ENCODE results near the gene CCDC177. TPM values are rescaled to one million over a fixed set of nuclear protein-coding genes. Genes with fewer than 3 reads are reported as not detected.

The CCDC177 gene
- total and polyA plus RNA-seq, 4 donors: 0.08 TPM; not detected in 3

GRCh38 chr14:69620981-69621380 is 46.3 kb upstream of the CCDC177 start:
- DNase-seq (ENCODE audit: low spot score): no peak
- WGBS: 92% methylated on average over 2 of the region's 2 CpGs
- H3K27ac ChIP-seq (ENCODE audit: low read depth in 1 of 2, low read length in 2 of 2): no peak overlapping the region
- H3K9me3 ChIP-seq (ENCODE audit: control insufficient read depth in 4 of 4, low read length in 3 of 4): no peaks in the 10 kb centered on the region
- TF ChIP-seq, protein P1, sequence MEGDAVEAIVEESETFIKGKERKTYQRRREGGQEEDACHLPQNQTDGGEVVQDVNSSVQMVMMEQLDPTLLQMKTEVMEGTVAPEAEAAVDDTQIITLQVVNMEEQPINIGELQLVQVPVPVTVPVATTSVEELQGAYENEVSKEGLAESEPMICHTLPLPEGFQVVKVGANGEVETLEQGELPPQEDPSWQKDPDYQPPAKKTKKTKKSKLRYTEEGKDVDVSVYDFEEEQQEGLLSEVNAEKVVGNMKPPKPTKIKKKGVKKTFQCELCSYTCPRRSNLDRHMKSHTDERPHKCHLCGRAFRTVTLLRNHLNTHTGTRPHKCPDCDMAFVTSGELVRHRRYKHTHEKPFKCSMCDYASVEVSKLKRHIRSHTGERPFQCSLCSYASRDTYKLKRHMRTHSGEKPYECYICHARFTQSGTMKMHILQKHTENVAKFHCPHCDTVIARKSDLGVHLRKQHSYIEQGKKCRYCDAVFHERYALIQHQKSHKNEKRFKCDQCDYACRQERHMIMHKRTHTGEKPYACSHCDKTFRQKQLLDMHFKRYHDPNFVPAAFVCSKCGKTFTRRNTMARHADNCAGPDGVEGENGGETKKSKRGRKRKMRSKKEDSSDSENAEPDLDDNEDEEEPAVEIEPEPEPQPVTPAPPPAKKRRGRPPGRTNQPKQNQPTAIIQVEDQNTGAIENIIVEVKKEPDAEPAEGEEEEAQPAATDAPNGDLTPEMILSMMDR (IDR thresholded peaks at IDR 0.05; ENCODE audit: low read depth, low read length, missing input control): no peak
- no peak for TF ChIP-seq FOXA2 (IDR thresholded peaks at IDR 0.05)
- no peak for TF ChIP-seq HNF4A (conservative IDR thresholded peaks at IDR 0.05)
- TF ChIP-seq SP1 (IDR thresholded peaks at IDR 0.05): no peak
- TF ChIP-seq, protein P2, sequence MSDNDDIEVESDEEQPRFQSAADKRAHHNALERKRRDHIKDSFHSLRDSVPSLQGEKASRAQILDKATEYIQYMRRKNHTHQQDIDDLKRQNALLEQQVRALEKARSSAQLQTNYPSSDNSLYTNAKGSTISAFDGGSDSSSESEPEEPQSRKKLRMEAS (IDR thresholded peaks at IDR 0.05): no peak
- no peak overlapping the region for H3K4me3 ChIP-seq (ENCODE audit: low read depth in 1 of 3, low read length in 3 of 3)
- no peaks in the 10 kb centered on the region for H3K27me3 ChIP-seq (ENCODE audit: control insufficient read depth in 4 of 4, insufficient read depth in 4 of 4, low read length in 3 of 4)
- no peaks in the 10 kb centered on the region for H3K36me3 ChIP-seq (ENCODE audit: control insufficient read depth in 4 of 4, insufficient read depth in 3 of 4, low read depth in 1 of 4, low read length in 3 of 4)
- peaks cover 8 to 43% (median 28%) of the 10 kb centered on the region in 4 donors for H3K4me1 ChIP-seq (ENCODE audit: control insufficient read depth in 4 of 4, insufficient read depth in 4 of 4, low read length in 3 of 4)
- H3K9ac ChIP-seq (ENCODE audit: low read depth in 1 of 2, low read length in 2 of 2): no peak overlapping the region

DNA sequence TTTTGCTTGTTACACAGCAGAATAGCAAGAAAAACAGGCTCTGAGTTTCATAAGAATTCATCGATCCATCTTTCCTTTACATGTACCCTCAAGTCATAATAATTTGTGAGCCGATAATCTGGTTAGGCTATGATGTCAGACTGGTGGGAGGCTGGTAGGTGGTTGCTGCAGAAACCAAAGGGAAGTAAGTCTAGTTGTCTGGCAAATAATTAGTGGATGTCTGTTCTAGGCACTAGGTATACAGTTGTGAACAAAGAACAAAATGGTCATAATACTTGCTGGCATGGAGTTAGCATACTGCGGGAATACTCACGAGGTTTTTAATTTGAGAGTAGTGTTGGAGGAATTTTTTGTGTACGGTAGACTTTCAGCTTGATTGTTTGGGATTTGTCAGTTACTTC is 45.5 kb upstream of the CCDC177 start:
- 87% methylated on average over 5 of the region's 5 CpGs for WGBS
- no peaks in the 10 kb centered on the region for H3K36me3 ChIP-seq (ENCODE audit: control insufficient read depth in 4 of 4, insufficient read depth in 3 of 4, low read depth in 1 of 4, low read length in 3 of 4)
- no peak overlapping the region for H3K4me3 ChIP-seq (ENCODE audit: low read depth in 1 of 3, low read length in 3 of 3)
- H3K27me3 ChIP-seq (ENCODE audit: control insufficient read depth in 4 of 4, insufficient read depth in 4 of 4, low read length in 3 of 4): no peaks in the 10 kb centered on the region
- H3K27ac ChIP-seq (ENCODE audit: low read depth in 1 of 2, low read length in 2 of 2): no peak overlapping the region
- H3K9ac ChIP-seq (ENCODE audit: low read depth in 1 of 2, low read length in 2 of 2): no peak overlapping the region
- no peak for DNase-seq (ENCODE audit: low spot score)
- no peaks in the 10 kb centered on the region for H3K9me3 ChIP-seq (ENCODE audit: control insufficient read depth in 4 of 4, low read length in 3 of 4)
- TF ChIP-seq TAF1 (conservative IDR thresholded peaks at IDR 0.05): no peak
- TF ChIP-seq, protein P2 (IDR thresholded peaks at IDR 0.05): no peak
- TF ChIP-seq HNF4G (IDR thresholded peaks at IDR 0.05): no peak
- TF ChIP-seq JUND (IDR thresholded peaks at IDR 0.05): no peak
- TF ChIP-seq NR2F2 (IDR thresholded peaks at IDR 0.05): no peak
- TF ChIP-seq GABPA (IDR thresholded peaks at IDR 0.05 in 1 of 2, conservative IDR thresholded peaks at IDR 0.05 in 1 of 2): no peak
- no peak for TF ChIP-seq HNF4A (conservative IDR thresholded peaks at IDR 0.05)
- no peak for TF ChIP-seq REST (IDR thresholded peaks at IDR 0.05)
- peaks cover 8 to 44% (median 32%) of the 10 kb centered on the region in 4 donors for H3K4me1 ChIP-seq (ENCODE audit: control insufficient read depth in 4 of 4, insufficient read depth in 4 of 4, low read length in 3 of 4)

DNA sequence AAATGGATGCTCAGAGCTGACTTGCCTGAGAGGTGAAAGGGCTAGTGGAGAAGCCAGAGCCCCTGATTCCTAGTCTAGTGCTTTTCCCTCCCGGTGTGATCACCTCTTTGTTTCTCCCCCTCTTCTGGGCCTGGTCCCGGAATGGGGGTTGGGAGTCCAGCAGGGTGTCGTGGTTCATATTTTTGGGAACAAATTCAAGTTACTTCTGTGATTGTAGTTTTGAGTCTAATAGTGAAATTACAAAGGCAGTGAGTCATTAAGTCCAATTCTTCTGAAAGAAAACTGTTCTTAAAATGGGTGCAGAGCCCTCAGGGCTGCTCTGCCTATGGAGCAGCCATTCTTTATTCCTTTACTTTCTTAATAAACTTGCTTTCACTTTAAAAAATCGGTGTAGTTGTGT is 44.3 kb upstream of the CCDC177 start:
- 65% methylated on average over 4 of the region's 4 CpGs for WGBS
- Histone ChIP-seq H3K27me3 (ENCODE audit: control insufficient read depth in 4 of 4, insufficient read depth in 4 of 4, low read length in 3 of 4) (no peaks in the 10 kb centered on the region), H3K9me3 (ENCODE audit: control insufficient read depth in 4 of 4, low read length in 3 of 4) (no peaks in the 10 kb centered on the region), H3K4me3 (ENCODE audit: low read depth in 1 of 3, low read length in 3 of 3) (no peak overlapping the region), H3K36me3 (ENCODE audit: control insufficient read depth in 4 of 4, insufficient read depth in 3 of 4, low read depth in 1 of 4, low read length in 3 of 4) (no peaks in the 10 kb centered on the region), H3K4me1 (ENCODE audit: control insufficient read depth in 4 of 4, insufficient read depth in 4 of 4, low read length in 3 of 4) (peaks cover 8 to 51% (median 38%) of the 10 kb centered on the region in 4 donors), H3K9ac (ENCODE audit: low read depth in 1 of 2, low read length in 2 of 2) (no peak overlapping the region), H3K27ac (ENCODE audit: low read depth in 1 of 2, low read length in 2 of 2) (no peak overlapping the region)
- DNase-seq (ENCODE audit: low spot score): no peak
- TF ChIP-seq HNF4G (IDR thresholded peaks at IDR 0.05) (no peak), TAF1 (conservative IDR thresholded peaks at IDR 0.05) (no peak), FOXA1 (IDR thresholded peaks at IDR 0.05) (no peak), ATF3 (IDR thresholded peaks at IDR 0.05) (no peak), EGR1 (IDR thresholded peaks at IDR 0.05; ENCODE audit: low read depth in 2 of 2) (no peak)
- TF ChIP-seq, protein P2 (IDR thresholded peaks at IDR 0.05): no peak
